ENCODE measurements around the gene USP9Y. TPM values are rescaled to one million over a fixed set of nuclear protein-coding genes. Genes with fewer than 3 reads are reported as not detected.

USP9Y gene
- total RNA-seq, 1 donor from 2014 or later: not detected

GRCh38 chrY:12841368-12841767 is 140.3 kb downstream of the USP9Y start:
- Histone ChIP-seq H3K27me3 (no peaks in the 10 kb centered on the region), H3K4me3 (no peak overlapping the region), H3K36me3 (no peaks in the 10 kb centered on the region), H3K27ac (no peak overlapping the region), H3K4me1 (no peaks in the 10 kb centered on the region), H3K9me3 (no peaks in the 10 kb centered on the region)
- TF ChIP-seq POLR2A (IDR thresholded peaks at IDR 0.05): no peak
- no peak for TF ChIP-seq CTCF (IDR thresholded peaks at IDR 0.05)
- TF ChIP-seq POLR2AphosphoS5 (IDR thresholded peaks at IDR 0.05; ENCODE audit: insufficient read depth in 1 of 2, low read depth in 1 of 2): no peak
- DNase-seq (ENCODE audit: extremely low spot score in 2 of 2): no peak
- intact Hi-C loops (cut with DNase I): no loop called here

- H3K36me3 ChIP-seq: no peaks in the 10 kb centered on the region
- H3K4me3 ChIP-seq: no peak overlapping the region
- no peaks in the 10 kb centered on the region for H3K4me1 ChIP-seq
- no peak for DNase-seq (ENCODE audit: extremely low spot score in 2 of 2)
- intact Hi-C loops (cut with DNase I): no loop called here
- no peaks in the 10 kb centered on the region for H3K27me3 ChIP-seq
- no peaks in the 10 kb centered on the region for H3K9me3 ChIP-seq
- TF ChIP-seq POLR2AphosphoS5 (IDR thresholded peaks at IDR 0.05; ENCODE audit: insufficient read depth in 1 of 2, low read depth in 1 of 2) (no peak), CTCF (IDR thresholded peaks at IDR 0.05) (no peak), POLR2A (IDR thresholded peaks at IDR 0.05) (no peak)
- no peak overlapping the region for H3K27ac ChIP-seq
These were observed 145.8 kb downstream of the USP9Y start for GRCh38 chrY:12846793-12847192.

- intact Hi-C loops (cut with DNase I): no loop called here
- Histone ChIP-seq H3K36me3 (no peaks in the 10 kb centered on the region), H3K4me1 (no peaks in the 10 kb centered on the region), H3K27me3 (no peaks in the 10 kb centered on the region), H3K27ac (no peak overlapping the region), H3K4me3 (no peak overlapping the region), H3K9me3 (no peaks in the 10 kb centered on the region)
- DNase-seq (ENCODE audit: extremely low spot score in 2 of 2): no peak
- no peak for TF ChIP-seq POLR2A (IDR thresholded peaks at IDR 0.05)
These were observed 154.8 kb downstream of the USP9Y start for GRCh38 chrY:12855791-12856275.

GRCh38 chrY:12867960-12868359 is 166.9 kb downstream of the USP9Y start:
- Histone ChIP-seq H3K4me3 (no peak overlapping the region), H3K27ac (no peak overlapping the region), H3K4me1 (no peaks in the 10 kb centered on the region), H3K27me3 (no peaks in the 10 kb centered on the region), H3K9me3 (no peaks in the 10 kb centered on the region), H3K36me3 (no peaks in the 10 kb centered on the region)
- TF ChIP-seq CTCF (IDR thresholded peaks at IDR 0.05) (no peak), POLR2AphosphoS5 (IDR thresholded peaks at IDR 0.05; ENCODE audit: insufficient read depth in 1 of 2, low read depth in 1 of 2) (no peak), POLR2A (IDR thresholded peaks at IDR 0.05) (no peak)
- no peak for DNase-seq (ENCODE audit: extremely low spot score in 2 of 2)
- intact Hi-C loops (cut with DNase I): no loop called here

- intact Hi-C loops (cut with DNase I): no loop called here
- no peaks in the 10 kb centered on the region for H3K36me3 ChIP-seq
- H3K27ac ChIP-seq: no peak overlapping the region
- H3K27me3 ChIP-seq: no peaks in the 10 kb centered on the region
- H3K4me3 ChIP-seq: no peak overlapping the region
- no peak for DNase-seq (ENCODE audit: extremely low spot score in 2 of 2)
- H3K9me3 ChIP-seq: no peaks in the 10 kb centered on the region
- H3K4me1 ChIP-seq: no peaks in the 10 kb centered on the region
- no peak for TF ChIP-seq POLR2A (IDR thresholded peaks at IDR 0.05)
- TF ChIP-seq POLR2AphosphoS5 (IDR thresholded peaks at IDR 0.05; ENCODE audit: insufficient read depth in 1 of 2, low read depth in 1 of 2): no peak
- TF ChIP-seq CTCF (IDR thresholded peaks at IDR 0.05): no peak
These were observed 195.9 kb downstream of the USP9Y start for GRCh38 chrY:12896973-12897372.

Measured in vagina (tissue), 2 donors.